Measurements from ENCODE around the gene SEPTIN5.

GRCh38 chr22:19694696-19695095 is 19.6 kb upstream of the SEPTIN5 start:
- TF ChIP-seq, protein P1, sequence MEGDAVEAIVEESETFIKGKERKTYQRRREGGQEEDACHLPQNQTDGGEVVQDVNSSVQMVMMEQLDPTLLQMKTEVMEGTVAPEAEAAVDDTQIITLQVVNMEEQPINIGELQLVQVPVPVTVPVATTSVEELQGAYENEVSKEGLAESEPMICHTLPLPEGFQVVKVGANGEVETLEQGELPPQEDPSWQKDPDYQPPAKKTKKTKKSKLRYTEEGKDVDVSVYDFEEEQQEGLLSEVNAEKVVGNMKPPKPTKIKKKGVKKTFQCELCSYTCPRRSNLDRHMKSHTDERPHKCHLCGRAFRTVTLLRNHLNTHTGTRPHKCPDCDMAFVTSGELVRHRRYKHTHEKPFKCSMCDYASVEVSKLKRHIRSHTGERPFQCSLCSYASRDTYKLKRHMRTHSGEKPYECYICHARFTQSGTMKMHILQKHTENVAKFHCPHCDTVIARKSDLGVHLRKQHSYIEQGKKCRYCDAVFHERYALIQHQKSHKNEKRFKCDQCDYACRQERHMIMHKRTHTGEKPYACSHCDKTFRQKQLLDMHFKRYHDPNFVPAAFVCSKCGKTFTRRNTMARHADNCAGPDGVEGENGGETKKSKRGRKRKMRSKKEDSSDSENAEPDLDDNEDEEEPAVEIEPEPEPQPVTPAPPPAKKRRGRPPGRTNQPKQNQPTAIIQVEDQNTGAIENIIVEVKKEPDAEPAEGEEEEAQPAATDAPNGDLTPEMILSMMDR (conservative IDR thresholded peaks at IDR 0.05; ENCODE audit: low read length), result no peak
- TF ChIP-seq EZH2phosphoT487 (IDR thresholded peaks at IDR 0.05; ENCODE audit: borderline replicate concordance, low read depth, low read length), result no peak
